ENCODE results near the gene KIF13A.

DNA sequence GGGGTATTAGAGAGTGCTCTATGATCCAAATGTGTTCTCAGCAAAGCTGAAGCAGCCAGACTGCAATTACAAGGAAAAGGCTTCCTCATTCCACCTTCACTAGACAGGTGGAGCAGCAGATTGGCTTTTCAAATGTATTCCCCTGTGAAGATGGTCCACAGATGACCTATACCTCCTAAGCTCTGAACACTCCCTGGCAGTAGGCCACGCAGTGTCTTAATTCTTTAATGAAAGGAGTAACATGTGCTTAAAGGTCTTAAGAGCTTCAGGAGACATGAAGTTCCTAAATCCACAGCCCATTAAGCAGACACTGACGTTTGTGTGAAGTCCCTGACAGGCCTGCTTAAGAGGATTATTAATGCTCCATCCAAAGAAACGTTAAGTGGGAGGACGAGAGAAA is 141.8 kb downstream of the KIF13A start:
- TF ChIP-seq, protein P1, sequence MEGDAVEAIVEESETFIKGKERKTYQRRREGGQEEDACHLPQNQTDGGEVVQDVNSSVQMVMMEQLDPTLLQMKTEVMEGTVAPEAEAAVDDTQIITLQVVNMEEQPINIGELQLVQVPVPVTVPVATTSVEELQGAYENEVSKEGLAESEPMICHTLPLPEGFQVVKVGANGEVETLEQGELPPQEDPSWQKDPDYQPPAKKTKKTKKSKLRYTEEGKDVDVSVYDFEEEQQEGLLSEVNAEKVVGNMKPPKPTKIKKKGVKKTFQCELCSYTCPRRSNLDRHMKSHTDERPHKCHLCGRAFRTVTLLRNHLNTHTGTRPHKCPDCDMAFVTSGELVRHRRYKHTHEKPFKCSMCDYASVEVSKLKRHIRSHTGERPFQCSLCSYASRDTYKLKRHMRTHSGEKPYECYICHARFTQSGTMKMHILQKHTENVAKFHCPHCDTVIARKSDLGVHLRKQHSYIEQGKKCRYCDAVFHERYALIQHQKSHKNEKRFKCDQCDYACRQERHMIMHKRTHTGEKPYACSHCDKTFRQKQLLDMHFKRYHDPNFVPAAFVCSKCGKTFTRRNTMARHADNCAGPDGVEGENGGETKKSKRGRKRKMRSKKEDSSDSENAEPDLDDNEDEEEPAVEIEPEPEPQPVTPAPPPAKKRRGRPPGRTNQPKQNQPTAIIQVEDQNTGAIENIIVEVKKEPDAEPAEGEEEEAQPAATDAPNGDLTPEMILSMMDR (IDR thresholded peaks at IDR 0.05), result peak in 2 of 6 experiments; percentile 17 to 20
- TF ChIP-seq POLR2A (IDR thresholded peaks at IDR 0.05), result no peak

All from Peyer's patch (tissue), 4 donors.